ENCODE measurements around the gene PRKN. TPM values are rescaled to one million over a fixed set of nuclear protein-coding genes. Genes with fewer than 3 reads are reported as not detected.

The PRKN gene
- total RNA-seq, 1 donor from 2014 or later = 2.6 TPM

DNA sequence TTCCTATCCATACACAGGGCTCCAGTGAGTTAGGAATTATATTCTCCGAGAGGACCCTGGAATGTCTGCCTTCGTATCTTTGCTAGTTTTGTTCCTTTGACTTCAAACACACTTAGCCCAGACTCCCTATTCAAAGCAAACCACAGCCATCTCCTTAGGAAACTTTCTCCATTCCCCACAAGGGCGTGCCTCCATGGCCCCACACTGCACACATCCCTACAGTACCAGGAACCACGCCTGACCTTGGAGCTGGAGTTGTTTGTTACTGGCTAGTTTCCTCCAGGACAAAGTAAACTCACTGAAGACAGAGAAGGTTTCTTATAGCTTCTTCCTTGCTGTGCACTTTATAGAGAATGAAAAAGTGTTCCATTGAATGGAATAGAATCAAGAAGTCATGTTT, 1040.9 kb downstream of the PRKN start:
- no peaks in the 10 kb centered on the region for H3K27me3 ChIP-seq
- TF ChIP-seq, protein P1, sequence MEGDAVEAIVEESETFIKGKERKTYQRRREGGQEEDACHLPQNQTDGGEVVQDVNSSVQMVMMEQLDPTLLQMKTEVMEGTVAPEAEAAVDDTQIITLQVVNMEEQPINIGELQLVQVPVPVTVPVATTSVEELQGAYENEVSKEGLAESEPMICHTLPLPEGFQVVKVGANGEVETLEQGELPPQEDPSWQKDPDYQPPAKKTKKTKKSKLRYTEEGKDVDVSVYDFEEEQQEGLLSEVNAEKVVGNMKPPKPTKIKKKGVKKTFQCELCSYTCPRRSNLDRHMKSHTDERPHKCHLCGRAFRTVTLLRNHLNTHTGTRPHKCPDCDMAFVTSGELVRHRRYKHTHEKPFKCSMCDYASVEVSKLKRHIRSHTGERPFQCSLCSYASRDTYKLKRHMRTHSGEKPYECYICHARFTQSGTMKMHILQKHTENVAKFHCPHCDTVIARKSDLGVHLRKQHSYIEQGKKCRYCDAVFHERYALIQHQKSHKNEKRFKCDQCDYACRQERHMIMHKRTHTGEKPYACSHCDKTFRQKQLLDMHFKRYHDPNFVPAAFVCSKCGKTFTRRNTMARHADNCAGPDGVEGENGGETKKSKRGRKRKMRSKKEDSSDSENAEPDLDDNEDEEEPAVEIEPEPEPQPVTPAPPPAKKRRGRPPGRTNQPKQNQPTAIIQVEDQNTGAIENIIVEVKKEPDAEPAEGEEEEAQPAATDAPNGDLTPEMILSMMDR (IDR thresholded peaks at IDR 0.05) = no peak
- H3K9me3 ChIP-seq = no peaks in the 10 kb centered on the region
- H3K4me3 ChIP-seq = no peak overlapping the region
- DNase-seq (ENCODE audit: low spot score in 2 of 2) = no peak
- no peaks in the 10 kb centered on the region for H3K36me3 ChIP-seq
- H3K27ac ChIP-seq = no peak overlapping the region
- H3K4me1 ChIP-seq = no peaks in the 10 kb centered on the region
- intact Hi-C loops (cut with DNase I) = no loop called here

DNA sequence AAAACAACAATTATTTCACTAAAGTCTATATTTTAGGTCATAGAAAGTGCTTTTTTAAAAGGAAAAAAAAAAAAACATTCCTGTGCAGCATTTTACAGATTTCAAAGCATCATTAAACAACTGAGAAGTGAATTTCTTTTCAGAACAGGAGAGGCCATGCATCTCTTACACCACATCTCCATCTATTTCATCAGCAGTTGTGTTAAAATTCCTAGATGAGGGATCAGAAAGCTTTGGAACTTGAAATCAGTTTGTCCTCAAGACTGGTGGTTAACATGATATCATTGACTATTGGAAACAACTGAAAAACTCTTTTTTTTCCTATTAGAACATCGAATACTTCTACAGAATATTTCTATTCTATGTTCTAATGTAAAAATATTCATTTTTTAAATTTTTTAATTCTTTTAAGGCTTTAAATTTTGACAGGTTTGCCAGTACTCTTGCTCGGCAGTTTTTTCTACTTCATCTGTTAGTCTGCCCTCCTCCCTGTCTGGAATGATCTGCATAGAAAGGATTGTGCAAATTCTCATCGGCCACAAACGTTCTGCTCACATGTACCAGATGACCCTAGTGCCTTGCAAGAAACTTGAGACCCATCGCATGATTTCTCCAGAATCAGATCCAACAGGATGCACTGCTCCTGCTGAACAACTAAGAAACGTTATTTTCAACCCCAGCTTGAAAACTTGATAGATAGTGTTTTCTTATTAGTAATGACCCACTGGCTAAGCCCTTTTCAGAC, 1042.7 kb downstream of the PRKN start:
- no peaks in the 10 kb centered on the region for H3K9me3 ChIP-seq
- H3K4me3 ChIP-seq = no peak overlapping the region
- H3K27ac ChIP-seq = no peak overlapping the region
- no peak for DNase-seq (ENCODE audit: low spot score in 2 of 2)
- TF ChIP-seq, protein P1 (IDR thresholded peaks at IDR 0.05) = no peak
- intact Hi-C loops (cut with DNase I) = no loop called here
- no peaks in the 10 kb centered on the region for H3K4me1 ChIP-seq
- H3K36me3 ChIP-seq = no peaks in the 10 kb centered on the region
- H3K27me3 ChIP-seq = no peaks in the 10 kb centered on the region

DNA sequence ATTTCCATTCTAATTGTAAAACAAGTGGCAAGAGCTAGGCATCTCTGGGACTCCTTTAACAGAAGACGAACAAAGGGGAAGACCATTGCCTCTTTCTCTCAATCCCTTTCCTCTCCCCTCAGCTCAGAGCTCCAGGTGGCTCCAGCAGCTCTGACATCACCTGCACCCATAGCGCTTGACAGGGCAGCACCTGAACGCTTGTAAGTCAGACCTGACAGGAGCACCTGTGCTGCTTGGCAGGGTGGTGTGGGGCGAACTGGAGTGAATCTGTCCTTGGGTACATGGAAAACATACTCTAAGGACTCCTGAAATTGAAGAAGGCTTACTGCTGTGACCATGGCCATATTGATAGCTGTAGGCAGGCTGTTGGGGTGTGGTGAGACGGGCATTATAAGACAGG, 1044.2 kb downstream of the PRKN start:
- H3K27ac ChIP-seq = no peak overlapping the region
- no peak overlapping the region for H3K4me3 ChIP-seq
- TF ChIP-seq, protein P1 (IDR thresholded peaks at IDR 0.05) = no peak
- intact Hi-C loops (cut with DNase I) = no loop called here
- no peaks in the 10 kb centered on the region for H3K27me3 ChIP-seq
- H3K9me3 ChIP-seq = no peaks in the 10 kb centered on the region
- no peak for DNase-seq (ENCODE audit: low spot score in 2 of 2)
- H3K36me3 ChIP-seq = no peaks in the 10 kb centered on the region
- H3K4me1 ChIP-seq = no peaks in the 10 kb centered on the region

DNA sequence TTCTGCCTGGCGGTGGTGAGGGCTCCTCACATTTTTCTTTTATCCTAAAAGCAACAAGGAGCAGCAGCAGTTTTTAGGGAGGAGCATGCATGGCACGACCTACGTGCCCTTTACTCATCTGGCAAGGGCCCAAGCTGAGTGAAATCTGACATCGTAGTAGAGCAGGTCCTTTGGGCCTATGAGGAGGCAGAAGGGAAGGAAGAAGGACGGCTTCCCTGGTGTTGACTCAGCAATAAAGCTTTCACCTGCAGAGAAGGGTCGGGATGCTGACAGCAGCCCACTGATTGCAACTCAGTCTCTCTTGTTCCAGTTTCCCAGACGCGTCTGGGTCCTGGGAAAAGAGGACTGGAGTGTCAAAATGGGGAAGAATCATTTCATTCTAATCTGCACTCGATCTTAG, 1044.6 kb downstream of the PRKN start:
- H3K9me3 ChIP-seq = no peaks in the 10 kb centered on the region
- intact Hi-C loops (cut with DNase I) = no loop called here
- no peak overlapping the region for H3K4me3 ChIP-seq
- no peak for DNase-seq (ENCODE audit: low spot score in 2 of 2)
- H3K27me3 ChIP-seq = no peaks in the 10 kb centered on the region
- no peaks in the 10 kb centered on the region for H3K4me1 ChIP-seq
- H3K27ac ChIP-seq = no peak overlapping the region
- TF ChIP-seq, protein P1 (IDR thresholded peaks at IDR 0.05) = no peak
- H3K36me3 ChIP-seq = no peaks in the 10 kb centered on the region

DNA sequence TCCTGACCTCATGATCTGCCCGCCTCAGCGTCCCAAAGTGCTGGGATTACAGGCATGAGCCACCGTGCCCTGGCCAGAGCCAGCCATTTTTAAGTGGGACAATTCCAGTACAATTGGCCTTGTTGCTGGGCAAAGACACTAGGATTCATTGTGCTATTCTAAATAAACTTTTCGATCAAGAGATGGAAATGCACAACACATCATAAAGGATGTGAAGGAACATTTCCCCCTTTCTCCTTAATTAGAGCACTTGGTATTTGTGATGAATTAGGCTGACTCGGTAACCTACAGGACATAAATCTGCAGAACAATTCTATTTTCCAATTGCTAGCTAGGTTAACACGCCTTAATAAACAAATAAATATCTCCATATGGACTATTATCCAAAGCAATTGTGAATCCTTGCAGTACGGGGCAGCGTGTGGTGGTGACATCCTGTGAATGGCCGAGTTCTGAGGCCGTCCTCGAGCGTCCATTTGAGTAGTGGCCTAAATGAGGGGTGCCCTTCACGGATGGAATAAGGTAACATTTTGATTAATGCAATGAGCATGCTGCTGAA, 1047.5 kb downstream of the PRKN start:
- H3K27me3 ChIP-seq = no peaks in the 10 kb centered on the region
- H3K4me3 ChIP-seq = no peak overlapping the region
- H3K27ac ChIP-seq = no peak overlapping the region
- H3K9me3 ChIP-seq = no peaks in the 10 kb centered on the region
- H3K4me1 ChIP-seq = no peaks in the 10 kb centered on the region
- no peaks in the 10 kb centered on the region for H3K36me3 ChIP-seq
- intact Hi-C loops (cut with DNase I) = no loop called here
- no peak for DNase-seq (ENCODE audit: low spot score in 2 of 2)
- TF ChIP-seq, protein P1 (IDR thresholded peaks at IDR 0.05) = no peak
